Middle frontal gyrus (tissue), 1 donor: ENCODE results near the gene POF1B.
"Not testable (repeated sequence)": the region's sequence is repeated elsewhere in the genome, so short reads cannot be mapped to it uniquely, and the experiment has no call there.

Source experiments
- DNase-seq: peaks from one replicate; pipeline ENCODE4 v3.0.0-alpha.2; 2015; ENCODE audit warnings: low spot score; ENCODE audit errors: extremely low spot score

Gene POF1B

GRCh38 chrX:85379174-85379907 is at the start of gene POF1B:
TSS of gene POF1B (minus strand) at chrX:85379665. CDS start at chrX:85379454, 211 bp downstream.
- no peak for DNase-seq

- no peak for DNase-seq
These were observed 49.6 kb upstream of the POF1B start for GRCh38 chrX:85429066-85429465.

GRCh38 chrX:85419293-85419692 is 39.8 kb upstream of the POF1B start:
- no peak for DNase-seq

- DNase-seq = no peak
These were observed 12.4 kb upstream of the POF1B start for GRCh38 chrX:85391878-85392238.

GRCh38 chrX:85391185-85391877 is 11.9 kb upstream of the POF1B start:
- no peak for DNase-seq

- no peak for DNase-seq
These were observed 2.1 kb upstream of the POF1B start for GRCh38 chrX:85381602-85382001.

GRCh38 chrX:85378461-85378860 is 1.0 kb downstream of the POF1B start:
- DNase-seq = no peak

- no peak for DNase-seq
These were observed 4.1 kb downstream of the POF1B start for GRCh38 chrX:85375333-85375738.

- DNase-seq = no peak
These were observed 14.0 kb downstream of the POF1B start for GRCh38 chrX:85365370-85365995.

GRCh38 chrX:85359051-85359450 is 20.4 kb downstream of the POF1B start:
- no peak for DNase-seq

GRCh38 chrX:85345523-85345922 is 33.9 kb downstream of the POF1B start:
- no peak for DNase-seq

GRCh38 chrX:85327060-85327333 is 52.5 kb downstream of the POF1B start:
- DNase-seq = no peak

- DNase-seq = no peak
These were observed 53.0 kb downstream of the POF1B start for GRCh38 chrX:85326234-85327059.

- DNase-seq = not testable (repeated sequence)
These were observed 68.1 kb downstream of the POF1B start for GRCh38 chrX:85311348-85311747.

- no peak for DNase-seq
These were observed 69.7 kb downstream of the POF1B start for GRCh38 chrX:85309717-85310116.

GRCh38 chrX:85303544-85303943 is 75.9 kb downstream of the POF1B start:
- DNase-seq = no peak

- DNase-seq = no peak
These were observed 90.3 kb downstream of the POF1B start for GRCh38 chrX:85288992-85289723.

- not testable (repeated sequence) for DNase-seq
These were observed 94.2 kb downstream of the POF1B start for GRCh38 chrX:85285286-85285685.

- no peak for DNase-seq
These were observed 134.8 kb downstream of the POF1B start for GRCh38 chrX:85244450-85245211.

- DNase-seq = peak; percentile 13
These were observed 135.6 kb downstream of the POF1B start, which contains the start of the genes SATL1 and ZNF711 for GRCh38 chrX:85243761-85244449. TSS of gene SATL1 (minus strand) at chrX:85243779. CDS start at chrX:85108968, 134,811 bp downstream. TSS of gene ZNF711 (plus strand) at chrX:85243991. CDS start at chrX:85247573, 3,582 bp downstream.
